Liver (tissue), 3 donors: Measurements from ENCODE around the gene PBOV1.

ENCODE experiments used
- ATF3 ChIP-seq: IDR thresholded peaks from 2 replicates; pipeline ENCODE4 v1.6.1; 2016; ENCODE audit warnings: antibody characterized with exemption
- CTCF ChIP-seq: fragments of 150-350 bp; IDR thresholded peaks from 2 replicates; pipeline ENCODE4 v1.5.1; 2017; ENCODE audit warnings: improper control_type of control experiment, low read depth, low read length; ENCODE audit not compliant: missing input control
- EGR1 ChIP-seq, 2 donors: IDR thresholded peaks; 2 replicates each; pipeline ENCODE4 v1.6.1; 2016 to 2018; ENCODE audit warnings: antibody characterized with exemption in 2 of 2, low read depth in 2 of 2
- FOXA1 ChIP-seq: IDR thresholded peaks from 2 replicates; pipeline ENCODE4 v1.6.1; 2016; ENCODE audit warnings: antibody characterized with exemption
- GABPA ChIP-seq, 2 donors: IDR thresholded peaks in 1 of 2; conservative IDR thresholded peaks in 1 of 2; 2 replicates each; pipeline ENCODE4 v1.6.1; 2016; ENCODE audit warnings: antibody characterized with exemption in 2 of 2, mild to moderate bottlenecking in 1 of 2, moderate library complexity in 1 of 2
- MAX ChIP-seq: IDR thresholded peaks from 2 replicates; pipeline ENCODE4 v1.6.1; 2016; ENCODE audit warnings: antibody characterized with exemption
- NR2F2 ChIP-seq: IDR thresholded peaks from 2 replicates; pipeline ENCODE4 v1.6.1; 2016; ENCODE audit warnings: antibody characterized with exemption
- RAD21 ChIP-seq, 2 donors: IDR thresholded peaks; 2 replicates each; pipeline ENCODE4 v1.6.1; 2016; ENCODE audit warnings: antibody characterized with exemption in 2 of 2, mild to moderate bottlenecking in 2 of 2
- SP1 ChIP-seq: IDR thresholded peaks from 2 replicates; pipeline ENCODE4 v1.6.1; 2018; ENCODE audit warnings: antibody characterized with exemption, mild to moderate bottlenecking
- TAF1 ChIP-seq: conservative IDR thresholded peaks from 2 replicates; pipeline ENCODE4 v1.6.1; 2016; ENCODE audit warnings: antibody characterized with exemption, mild to moderate bottlenecking
- YY1 ChIP-seq: IDR thresholded peaks from 2 replicates; pipeline ENCODE4 v1.6.1; 2016; ENCODE audit warnings: antibody characterized with exemption, mild to moderate bottlenecking
- ZBTB33 ChIP-seq: IDR thresholded peaks from 2 replicates; pipeline ENCODE4 v1.6.1; 2016; ENCODE audit warnings: antibody characterized with exemption
- TF ChIP-seq, protein P1 (sequence below): IDR thresholded peaks from 2 replicates; pipeline ENCODE4 v1.6.1; 2016; ENCODE audit warnings: antibody characterized with exemption, mild to moderate bottlenecking
- donor health status: healthy.
- donor health status: healthy.

DNA sequence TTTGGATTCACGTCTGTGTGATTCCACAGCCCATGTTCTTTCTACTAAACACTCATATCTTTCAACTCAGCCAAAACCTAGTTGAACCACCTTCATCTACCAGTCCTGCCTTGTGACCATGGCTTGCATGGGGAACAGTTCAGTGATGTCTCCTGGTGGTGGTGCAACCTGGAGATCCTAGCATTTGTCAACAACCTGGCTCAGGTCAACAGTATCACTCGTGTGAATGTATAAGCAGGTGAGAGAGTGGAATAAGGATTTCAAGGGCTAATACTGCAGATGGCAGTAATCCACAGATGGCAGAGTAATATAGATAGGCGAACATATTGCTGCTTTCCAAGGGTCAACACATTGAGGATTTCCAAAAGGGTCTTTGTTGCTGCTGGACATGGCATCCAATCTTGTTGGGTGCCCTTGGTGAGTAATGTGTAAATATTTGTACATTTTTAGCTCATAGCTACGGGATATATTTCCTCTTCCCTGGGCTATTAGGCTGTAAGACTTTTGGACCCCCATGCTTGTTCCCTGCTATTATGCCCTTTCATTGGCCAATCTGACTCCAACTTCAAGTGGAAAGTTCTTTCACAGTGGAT is 13.4 kb downstream of the PBOV1 start:
- no peak for TF ChIP-seq CTCF
- no peak for TF ChIP-seq NR2F2
- TF ChIP-seq, protein P1, sequence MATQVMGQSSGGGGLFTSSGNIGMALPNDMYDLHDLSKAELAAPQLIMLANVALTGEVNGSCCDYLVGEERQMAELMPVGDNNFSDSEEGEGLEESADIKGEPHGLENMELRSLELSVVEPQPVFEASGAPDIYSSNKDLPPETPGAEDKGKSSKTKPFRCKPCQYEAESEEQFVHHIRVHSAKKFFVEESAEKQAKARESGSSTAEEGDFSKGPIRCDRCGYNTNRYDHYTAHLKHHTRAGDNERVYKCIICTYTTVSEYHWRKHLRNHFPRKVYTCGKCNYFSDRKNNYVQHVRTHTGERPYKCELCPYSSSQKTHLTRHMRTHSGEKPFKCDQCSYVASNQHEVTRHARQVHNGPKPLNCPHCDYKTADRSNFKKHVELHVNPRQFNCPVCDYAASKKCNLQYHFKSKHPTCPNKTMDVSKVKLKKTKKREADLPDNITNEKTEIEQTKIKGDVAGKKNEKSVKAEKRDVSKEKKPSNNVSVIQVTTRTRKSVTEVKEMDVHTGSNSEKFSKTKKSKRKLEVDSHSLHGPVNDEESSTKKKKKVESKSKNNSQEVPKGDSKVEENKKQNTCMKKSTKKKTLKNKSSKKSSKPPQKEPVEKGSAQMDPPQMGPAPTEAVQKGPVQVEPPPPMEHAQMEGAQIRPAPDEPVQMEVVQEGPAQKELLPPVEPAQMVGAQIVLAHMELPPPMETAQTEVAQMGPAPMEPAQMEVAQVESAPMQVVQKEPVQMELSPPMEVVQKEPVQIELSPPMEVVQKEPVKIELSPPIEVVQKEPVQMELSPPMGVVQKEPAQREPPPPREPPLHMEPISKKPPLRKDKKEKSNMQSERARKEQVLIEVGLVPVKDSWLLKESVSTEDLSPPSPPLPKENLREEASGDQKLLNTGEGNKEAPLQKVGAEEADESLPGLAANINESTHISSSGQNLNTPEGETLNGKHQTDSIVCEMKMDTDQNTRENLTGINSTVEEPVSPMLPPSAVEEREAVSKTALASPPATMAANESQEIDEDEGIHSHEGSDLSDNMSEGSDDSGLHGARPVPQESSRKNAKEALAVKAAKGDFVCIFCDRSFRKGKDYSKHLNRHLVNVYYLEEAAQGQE, result no peak
- no peak for TF ChIP-seq MAX
- TF ChIP-seq YY1, result no peak
- TF ChIP-seq GABPA (IDR thresholded peaks at IDR 0.05 in 1 of 2, conservative IDR thresholded peaks at IDR 0.05 in 1 of 2), result no peak
- no peak for TF ChIP-seq RAD21 (IDR thresholded peaks at IDR 0.05)
- no peak for TF ChIP-seq ZBTB33
- no peak for TF ChIP-seq SP1
- TF ChIP-seq FOXA1, result no peak
- TF ChIP-seq EGR1 (IDR thresholded peaks at IDR 0.05; ENCODE audit: low read depth in 2 of 2), result no peak
- no peak for TF ChIP-seq TAF1
- TF ChIP-seq ATF3, result no peak
